ENCODE measurements around the gene CRACR2B.

DNA sequence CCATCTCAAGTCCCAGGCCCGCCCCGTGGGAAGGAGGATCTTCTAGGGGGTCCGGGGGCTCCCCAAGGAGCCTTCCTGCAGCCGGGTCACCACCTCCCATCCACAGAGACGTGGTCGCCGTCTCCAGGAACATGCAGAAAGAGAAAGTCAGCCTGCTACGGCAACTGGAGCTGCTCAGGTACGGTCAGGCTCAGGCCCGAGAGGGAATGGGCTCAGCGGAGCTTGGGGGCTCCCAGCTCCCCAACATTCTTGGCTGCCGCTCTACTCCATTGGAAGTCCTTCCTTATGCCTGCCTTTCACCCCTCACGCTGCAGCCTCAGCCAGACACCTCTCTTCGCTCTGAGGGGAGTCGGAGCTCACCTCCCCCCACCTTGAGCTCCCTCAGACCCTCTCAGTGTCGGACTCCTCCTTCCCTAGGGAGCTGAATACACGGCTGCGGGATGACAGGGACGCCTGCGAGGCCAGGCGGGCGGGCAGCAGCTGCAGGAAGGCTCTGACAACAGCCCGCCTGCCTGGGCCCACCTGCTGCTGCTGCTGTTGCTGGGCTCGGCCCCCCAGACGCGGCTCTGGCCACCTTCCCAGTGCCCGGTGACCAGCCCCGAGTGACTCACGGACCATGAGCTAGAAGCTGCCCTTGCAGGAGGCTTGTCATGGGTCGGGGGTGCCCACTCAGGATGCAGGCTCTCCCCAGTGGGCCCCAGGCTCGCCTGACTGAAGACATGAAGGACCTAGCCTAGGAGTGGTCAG is 3.6 kb downstream of the CRACR2B start:
- TF ChIP-seq, protein P1, sequence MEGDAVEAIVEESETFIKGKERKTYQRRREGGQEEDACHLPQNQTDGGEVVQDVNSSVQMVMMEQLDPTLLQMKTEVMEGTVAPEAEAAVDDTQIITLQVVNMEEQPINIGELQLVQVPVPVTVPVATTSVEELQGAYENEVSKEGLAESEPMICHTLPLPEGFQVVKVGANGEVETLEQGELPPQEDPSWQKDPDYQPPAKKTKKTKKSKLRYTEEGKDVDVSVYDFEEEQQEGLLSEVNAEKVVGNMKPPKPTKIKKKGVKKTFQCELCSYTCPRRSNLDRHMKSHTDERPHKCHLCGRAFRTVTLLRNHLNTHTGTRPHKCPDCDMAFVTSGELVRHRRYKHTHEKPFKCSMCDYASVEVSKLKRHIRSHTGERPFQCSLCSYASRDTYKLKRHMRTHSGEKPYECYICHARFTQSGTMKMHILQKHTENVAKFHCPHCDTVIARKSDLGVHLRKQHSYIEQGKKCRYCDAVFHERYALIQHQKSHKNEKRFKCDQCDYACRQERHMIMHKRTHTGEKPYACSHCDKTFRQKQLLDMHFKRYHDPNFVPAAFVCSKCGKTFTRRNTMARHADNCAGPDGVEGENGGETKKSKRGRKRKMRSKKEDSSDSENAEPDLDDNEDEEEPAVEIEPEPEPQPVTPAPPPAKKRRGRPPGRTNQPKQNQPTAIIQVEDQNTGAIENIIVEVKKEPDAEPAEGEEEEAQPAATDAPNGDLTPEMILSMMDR (IDR thresholded peaks at IDR 0.05; ENCODE audit: insufficient read depth, low read length, poor library complexity, severe bottlenecking): no peak
- TF ChIP-seq EZH2phosphoT487 (conservative IDR thresholded peaks at IDR 0.05; ENCODE audit: low read length): no peak
